NT2/D1 (cell line): ENCODE results near the gene ZSWIM8.

Experiments
- SUZ12 ChIP-seq: IDR thresholded peaks from 2 replicates; pipeline ENCODE4 v1.6.1; 2011; ENCODE audit not compliant: insufficient read length, insufficient read depth; ENCODE audit errors: extremely low read depth
- YY1 ChIP-seq: IDR thresholded peaks from 2 replicates; pipeline ENCODE4 v1.6.1; 2011; ENCODE audit not compliant: insufficient read length, insufficient read depth
- ZNF274 ChIP-seq: IDR thresholded peaks from 2 replicates; pipeline ENCODE4 v1.6.1; 2011; ENCODE audit warnings: mild to moderate bottlenecking, low read depth, low read length

GRCh38 chr10:73814276-73814895 lies 29.0 kb downstream of the ZSWIM8 start:
- TF ChIP-seq YY1 (no peak), ZNF274 (no peak), SUZ12 (no peak)
